Left renal pelvis (tissue), 4 donors: ENCODE results near the gene RGP1. TPM values are rescaled to one million over a fixed set of nuclear protein-coding genes. Genes with fewer than 3 reads are reported as not detected.

Source experiments
- DNase-seq, 4 donors: peaks; one replicate each; pipeline ENCODE4 v3.0.0-alpha.2; 2013; ENCODE audit warnings: low read depth in 4 of 4, low spot score in 3 of 4
- polyA plus RNA-seq, 4 donors: library from polyadenylated mRNA; unstranded; fragments of 120-200 nt; gene quantifications; one replicate each; pipeline ENCODE4 v1.2.1, GENCODE V29; 2013; ENCODE audit not compliant: insufficient read length in 4 of 4

RGP1 gene, protein sequence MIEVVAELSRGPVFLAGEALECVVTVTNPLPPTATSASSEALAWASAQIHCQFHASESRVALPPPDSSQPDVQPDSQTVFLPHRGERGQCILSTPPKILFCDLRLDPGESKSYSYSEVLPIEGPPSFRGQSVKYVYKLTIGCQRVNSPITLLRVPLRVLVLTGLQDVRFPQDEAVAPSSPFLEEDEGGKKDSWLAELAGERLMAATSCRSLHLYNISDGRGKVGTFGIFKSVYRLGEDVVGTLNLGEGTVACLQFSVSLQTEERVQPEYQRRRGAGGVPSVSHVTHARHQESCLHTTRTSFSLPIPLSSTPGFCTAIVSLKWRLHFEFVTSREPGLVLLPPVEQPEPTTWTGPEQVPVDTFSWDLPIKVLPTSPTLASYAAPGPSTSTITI
- polyA plus RNA-seq, result 10 to 100 TPM; 25.7 to 28.2 (median 27.4) TPM

DNA sequence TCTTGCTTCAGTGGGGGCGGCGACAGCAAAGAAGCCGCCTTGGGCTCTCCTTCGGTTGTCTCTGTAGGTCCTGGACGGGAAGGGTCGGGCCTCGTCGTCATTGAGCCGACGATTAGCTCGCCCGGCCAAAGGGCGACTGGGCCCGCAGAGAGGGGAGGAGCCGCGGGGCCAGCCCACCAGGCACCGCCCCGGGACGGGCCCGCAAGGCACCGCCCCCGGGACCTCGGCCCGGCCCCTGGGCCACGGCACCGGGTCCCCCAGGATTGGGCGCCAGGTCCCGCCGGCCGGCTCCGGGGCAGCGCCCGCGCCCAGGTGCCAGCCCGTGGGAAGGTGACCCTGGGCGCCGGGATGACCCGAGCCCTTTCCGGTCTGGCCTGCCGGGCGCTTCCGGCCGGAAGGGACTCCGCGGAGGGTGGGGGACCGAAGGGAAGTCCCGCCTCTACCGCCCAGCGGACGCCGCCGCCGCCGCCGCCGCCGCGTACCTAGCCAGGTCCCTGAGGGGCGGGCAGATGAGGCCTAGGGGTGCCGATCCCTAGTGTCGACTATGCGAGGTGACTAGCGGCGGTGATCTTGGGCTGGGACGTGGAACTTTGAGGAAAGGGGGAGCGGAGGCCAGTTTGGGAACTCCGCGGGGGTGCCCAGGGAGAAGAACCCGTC is at the start of gene RGP1, which contains the start of gene GBA2:
Gene RGP1 (plus strand): TSS at position 430 of the 657 bp plus-strand sequence. CDS start 469 bp downstream, outside the sequence.
Gene GBA2 (minus strand): TSS at position 371 of the 657 bp plus-strand sequence. CDS start 524 bp downstream, outside the sequence.
- DNase-seq, result peak in 1 of 4 donors; percentile 40

DNA sequence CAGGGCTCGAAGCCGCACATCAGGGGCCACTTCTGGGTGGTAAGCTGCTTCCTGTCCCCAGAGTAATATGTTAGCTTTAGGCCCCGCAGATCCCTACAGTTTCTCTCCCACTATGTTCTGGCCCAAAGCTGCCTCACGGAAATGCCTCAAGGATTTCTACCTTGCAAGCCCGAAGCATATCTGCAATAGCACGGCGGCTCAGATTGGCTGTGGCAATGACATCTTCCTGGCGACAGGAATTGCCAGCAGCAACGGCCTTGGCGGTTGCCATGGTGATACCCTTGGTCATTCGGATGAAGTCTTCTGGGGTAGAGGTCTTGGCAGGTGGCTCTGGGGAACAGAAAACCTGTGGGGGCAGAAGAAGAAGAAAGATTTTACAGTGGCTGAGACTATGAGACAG is 49.1 kb upstream of the RGP1 start:
- DNase-seq, result no peak

DNA sequence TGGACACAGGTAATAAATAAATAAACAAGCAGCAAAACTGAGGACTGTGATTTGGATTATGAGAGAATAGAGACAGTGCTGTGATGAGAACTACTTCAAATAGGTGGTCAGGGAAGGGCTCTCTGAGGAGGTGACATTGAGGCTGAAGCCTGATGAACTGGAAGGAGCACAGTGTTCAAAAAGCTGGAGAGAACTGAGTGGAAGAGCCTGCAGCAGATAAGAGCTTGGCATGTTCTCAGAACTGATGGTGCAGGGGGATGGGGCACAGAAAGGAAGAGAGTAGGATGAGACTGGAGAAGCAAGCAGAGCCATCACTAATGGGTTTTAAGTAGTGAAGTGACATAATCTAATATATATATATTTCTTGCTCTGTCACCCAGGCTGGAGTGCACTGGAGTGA is 48.1 kb upstream of the RGP1 start:
- no peak for DNase-seq

DNA sequence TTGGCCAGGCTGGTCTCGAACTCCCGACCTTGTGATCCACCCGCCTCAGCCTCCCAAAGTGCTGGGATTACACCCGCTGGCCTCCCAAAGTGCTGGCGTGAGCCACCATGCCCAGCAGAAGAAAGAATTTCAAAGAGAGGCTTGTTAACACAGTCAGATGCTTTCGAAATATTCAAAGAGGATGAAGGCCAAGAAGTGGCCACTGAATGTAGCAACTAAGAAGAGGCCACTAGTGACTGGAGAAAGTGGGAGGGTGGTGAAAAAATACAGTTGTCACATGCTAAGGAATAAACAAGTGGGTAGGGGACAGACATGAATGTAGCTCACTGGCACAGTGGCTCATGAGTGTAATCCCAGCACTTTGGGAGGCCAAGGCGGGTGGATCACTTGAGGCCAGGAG is 46.4 kb upstream of the RGP1 start:
- no peak for DNase-seq

DNA sequence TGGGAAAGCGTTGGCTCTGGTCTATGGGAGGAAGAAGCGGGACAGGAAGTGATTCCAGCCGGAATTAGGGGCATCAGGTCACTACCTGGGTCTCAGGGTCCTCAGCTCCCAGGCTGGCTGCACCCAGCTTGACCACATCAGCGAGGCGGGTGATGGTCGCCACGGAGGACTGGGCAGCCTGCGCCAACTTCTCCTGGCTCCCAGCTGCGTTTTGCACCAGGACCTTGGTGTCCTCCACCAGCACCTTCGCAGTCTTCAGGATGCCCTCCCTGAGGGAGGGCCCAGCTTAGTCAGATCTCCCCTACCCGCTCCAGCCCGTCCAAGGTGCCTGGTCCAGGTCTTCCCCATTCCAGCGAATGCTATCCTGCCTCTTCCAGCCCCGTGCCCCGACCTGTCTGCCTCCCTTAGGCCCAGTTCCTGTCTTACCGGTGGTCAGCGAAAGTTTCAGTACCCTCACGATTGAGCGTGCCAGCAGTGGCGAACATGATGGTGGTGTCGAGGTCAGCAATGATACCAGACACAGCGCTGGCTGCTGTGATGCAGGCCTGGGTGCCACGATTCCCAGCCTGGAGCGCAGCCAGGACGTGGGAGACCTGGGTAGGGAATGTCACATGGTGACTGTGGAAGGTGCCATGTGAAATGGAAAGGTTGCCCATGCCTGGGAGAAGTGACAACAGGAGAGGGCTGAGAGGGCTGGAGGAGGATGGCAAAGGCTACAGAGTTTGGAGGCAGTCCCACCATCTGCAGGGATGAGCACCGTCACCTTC is 45.0 kb upstream of the RGP1 start:
- no peak for DNase-seq

DNA sequence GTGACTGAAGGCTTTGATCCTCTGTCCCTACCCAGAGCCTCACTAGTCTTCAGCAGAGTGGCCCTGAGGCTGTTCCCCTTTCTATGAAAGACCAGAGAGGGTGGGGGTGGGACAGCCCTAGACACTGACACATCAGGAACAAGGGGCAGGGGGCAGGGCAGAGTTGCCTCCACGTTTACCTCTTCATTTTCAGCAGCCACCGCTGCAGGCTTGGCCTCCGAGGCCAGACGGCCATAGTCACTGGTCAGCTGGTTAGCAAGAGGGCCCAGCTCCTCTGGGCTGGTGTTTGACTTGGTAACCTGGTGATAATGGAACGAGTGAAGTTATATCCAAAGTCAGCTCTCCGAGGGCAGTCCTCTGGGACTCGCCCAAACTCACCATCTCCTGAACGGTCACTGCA is 43.7 kb upstream of the RGP1 start:
- no peak for DNase-seq

GRCh38 chr9:35705836-35706430 is 43.2 kb upstream of the RGP1 start:
- DNase-seq, result no peak

DNA sequence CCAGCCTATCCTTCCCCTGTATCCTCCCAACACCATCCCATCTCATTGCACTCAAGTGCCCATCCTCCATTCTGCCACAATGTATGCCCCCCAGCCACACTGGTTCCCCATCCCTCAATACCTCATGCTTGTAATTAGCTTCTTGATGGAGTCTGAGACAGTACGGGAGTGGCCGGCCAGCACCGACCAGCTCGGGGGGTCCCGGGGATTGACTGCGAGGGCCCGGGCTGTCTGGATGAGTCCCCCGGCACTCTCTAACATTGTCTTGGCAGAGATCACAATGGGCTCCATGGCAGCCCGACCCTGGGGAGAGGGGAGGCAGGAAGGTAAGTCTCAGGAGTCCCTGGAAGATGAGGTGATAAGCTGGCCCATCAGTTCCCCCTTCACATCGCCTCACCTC is 42.1 kb upstream of the RGP1 start:
- no peak for DNase-seq

DNA sequence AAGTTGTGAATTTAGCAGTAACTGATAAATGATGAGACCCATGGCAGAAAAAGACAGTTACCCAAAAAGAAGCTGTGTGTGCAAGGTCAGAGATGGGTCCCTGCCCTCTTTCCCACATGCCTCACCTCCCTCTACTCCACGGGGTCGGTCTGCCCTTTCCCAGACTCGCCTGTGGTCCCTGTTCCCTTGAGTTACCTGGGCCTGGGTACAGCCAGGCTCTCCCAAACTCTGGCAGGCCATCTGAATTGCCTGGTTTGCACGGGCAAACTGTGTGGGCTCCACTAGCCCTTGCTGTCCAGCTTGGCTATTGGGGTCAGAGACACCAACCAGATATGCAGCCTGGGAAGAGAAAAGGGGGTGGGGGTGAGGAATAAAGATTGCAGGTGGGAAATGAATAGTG is 40.9 kb upstream of the RGP1 start:
- DNase-seq, result no peak

GRCh38 chr9:35710818-35711500 is 38.1 kb upstream of the RGP1 start:
- no peak for DNase-seq

- DNase-seq, result no peak
These were observed 37.3 kb upstream of the RGP1 start for GRCh38 chr9:35711501-35712428.

DNA sequence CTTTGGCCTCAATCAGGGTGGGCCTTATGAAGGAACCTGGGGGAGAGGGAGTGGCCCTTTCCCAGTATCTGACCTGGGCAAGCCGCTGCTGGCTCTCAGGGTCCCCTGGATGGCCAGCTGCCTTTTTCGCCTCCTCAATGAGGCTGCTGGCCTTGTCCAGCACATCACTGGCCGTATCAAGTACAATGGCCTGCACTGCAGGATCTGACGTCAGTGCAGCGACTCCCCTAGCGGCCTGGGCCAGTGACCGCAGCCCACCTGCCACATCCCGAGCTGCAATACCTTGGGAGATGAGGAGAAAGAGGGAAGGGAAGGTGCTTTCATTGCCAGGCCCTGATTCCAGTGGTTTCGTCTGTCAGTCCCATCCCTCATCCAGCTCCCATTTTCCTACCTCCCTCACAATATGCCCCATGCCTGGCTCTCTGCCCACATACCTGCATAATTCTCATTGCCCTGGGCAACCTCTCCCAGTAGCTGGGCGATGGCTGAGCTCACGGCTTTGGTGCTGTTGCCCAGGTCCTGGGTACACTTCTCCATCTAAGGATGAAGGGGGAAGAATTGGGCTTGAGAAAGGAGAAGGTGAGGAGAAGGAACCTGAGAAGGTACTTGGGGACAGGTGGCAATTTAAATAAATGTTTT is 36.2 kb upstream of the RGP1 start:
- no peak for DNase-seq

GRCh38 chr9:35713578-35713977 is 35.5 kb upstream of the RGP1 start:
- no peak for DNase-seq

- DNase-seq, result no peak
These were observed 35.0 kb upstream of the RGP1 start for GRCh38 chr9:35714123-35714522.

DNA sequence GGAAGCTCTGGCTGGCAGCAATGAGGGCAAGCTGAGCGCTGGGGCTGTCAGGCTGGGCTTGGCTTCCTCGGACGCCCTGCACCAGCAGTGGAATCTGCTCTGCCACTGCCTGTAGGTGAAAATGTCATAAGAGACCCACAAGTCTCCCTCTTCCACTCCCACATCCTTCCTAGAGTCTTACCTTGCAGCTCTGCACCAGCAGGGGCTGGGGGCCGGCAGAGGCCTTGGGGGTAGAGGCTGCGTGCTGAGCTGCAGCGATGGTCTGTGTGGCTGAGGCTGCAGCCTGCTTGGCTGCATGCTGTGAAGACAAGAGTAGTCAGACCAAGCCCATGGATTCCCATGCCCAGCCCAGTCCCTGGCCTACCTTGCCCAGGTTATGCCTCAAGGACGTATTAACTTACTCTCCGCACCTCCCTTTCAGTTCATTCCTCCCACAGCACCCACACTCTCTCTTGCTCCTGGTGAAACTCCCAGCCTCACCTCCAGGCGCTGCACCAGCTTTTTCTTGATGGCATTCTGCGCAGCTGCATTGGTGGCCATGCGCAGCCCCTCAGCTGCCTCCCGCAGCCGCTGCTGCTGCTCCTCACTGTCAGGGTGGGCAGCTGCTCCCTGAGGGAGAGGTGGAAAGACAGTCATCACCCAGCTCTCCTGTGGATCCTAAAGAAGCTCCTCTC is 34.4 kb upstream of the RGP1 start:
- no peak for DNase-seq

- DNase-seq, result no peak
These were observed 32.9 kb upstream of the RGP1 start for GRCh38 chr9:35716230-35716629.

GRCh38 chr9:35717132-35717870 is 31.8 kb upstream of the RGP1 start:
- no peak for DNase-seq
